Lower leg skin (tissue), 4 donors: Measurements from ENCODE around the gene ING5. TPM values are rescaled to one million over a fixed set of nuclear protein-coding genes. Genes with fewer than 3 reads are reported as not detected.

ENCODE experiments used
- DNase-seq, 2 donors: peaks; one replicate each; pipeline ENCODE4 v3.0.0-alpha.2; 2019; ENCODE audit warnings: low spot score in 2 of 2
- H3K4me3 ChIP-seq: fragments of 200-600 bp; sonication (generic); 2 replicates; pipeline ENCODE4 v1.5.1; 2017; ENCODE audit warnings: mild to moderate bottlenecking, low read depth; ENCODE audit not compliant: poor library complexity, severe bottlenecking
- CTCF ChIP-seq, 3 donors: fragments of 450-650 bp; IDR thresholded peaks; one replicate each; pipeline ENCODE4 v1.5.1; 2016; ENCODE audit warnings: antibody characterized with exemption in 3 of 3, mild to moderate bottlenecking in 3 of 3, moderate library complexity in 2 of 3
- POLR2A ChIP-seq, 2 donors: fragments of 450-650 bp; IDR thresholded peaks; one replicate each; pipeline ENCODE4 v1.6.1; 2016 to 2017; ENCODE audit warnings: antibody characterized with exemption in 2 of 2, mild to moderate bottlenecking in 1 of 2, moderate library complexity in 1 of 2
- WGBS, 2 donors: methylation state at CpG; one replicate each; pipeline ENCODE4 v1.1.5; 2018; 5-methylcytosine and 5-hydroxymethylcytosine counted together
- intact Hi-C: fragments of 100-400 bp; cut with DNase I; formaldehyde crosslinking; loops from one replicate; pipeline ENCODE4 v1.15.0; 2023; ENCODE audit warnings: low total_unique reads
- total RNA-seq, 4 donors: library from RNA; depleted of rRNA; stranded (reverse); fragments of >200 nt; gene quantifications; one replicate each; pipeline ENCODE4 v1.1.0, GENCODE V29; 2016

Gene ING5
- total RNA-seq, 4 donors from 2014 or later = 31.6 to 73.9 (median 35.7) TPM

- DNase-seq = no peak
- H3K4me3 ChIP-seq = no peak overlapping the region
- intact Hi-C loops = no loop called here
- 71 to 76% methylated on average over 21 of the region's 21 CpGs for whole genome bisulfite sequencing, 2 donors
- TF ChIP-seq POLR2A (IDR thresholded peaks at IDR 0.05) (no peak), CTCF (IDR thresholded peaks at IDR 0.05) (no peak)
Measured at GRCh38 chr2:241673797-241674725, 27.8 kb upstream of the ING5 start.

GRCh38 chr2:241675885-241676284 is 26.0 kb upstream of the ING5 start:
- TF ChIP-seq POLR2A (IDR thresholded peaks at IDR 0.05) (no peak), CTCF (IDR thresholded peaks at IDR 0.05) (no peak)
- 76 to 90% methylated on average over 17 of the region's 17 CpGs for WGBS, 2 donors
- no peak for DNase-seq
- intact Hi-C loops = no loop called here
- no peak overlapping the region for H3K4me3 ChIP-seq

- no peak for DNase-seq
- WGBS, 2 donors = 86 to 96% methylated on average over 12 to 17 of the region's 17 CpGs
- no peak overlapping the region for H3K4me3 ChIP-seq
- intact Hi-C loops = no loop called here
- no peak for TF ChIP-seq CTCF (IDR thresholded peaks at IDR 0.05)
- no peak for TF ChIP-seq POLR2A (IDR thresholded peaks at IDR 0.05)
Measured at GRCh38 chr2:241676665-241677064, 25.2 kb upstream of the ING5 start.

- no peak for DNase-seq
- no peak overlapping the region for H3K4me3 ChIP-seq
- no peak for TF ChIP-seq POLR2A (IDR thresholded peaks at IDR 0.05)
- TF ChIP-seq CTCF (IDR thresholded peaks at IDR 0.05) = no peak
- intact Hi-C loops = no loop called here
- 87 to 94% methylated on average over 23 to 24 of the region's 24 CpGs for WGBS, 2 donors
Measured at GRCh38 chr2:241677392-241677791, 24.4 kb upstream of the ING5 start.

- DNase-seq = no peak
- WGBS, 2 donors = 79 to 81% methylated on average over 18 of the region's 18 CpGs
- intact Hi-C loops = no loop called here
- H3K4me3 ChIP-seq = no peak overlapping the region
- no peak for TF ChIP-seq CTCF (IDR thresholded peaks at IDR 0.05)
- no peak for TF ChIP-seq POLR2A (IDR thresholded peaks at IDR 0.05)
Measured at GRCh38 chr2:241678307-241678706, 23.5 kb upstream of the ING5 start.
